RPMI8226 (cell line): ENCODE data around the gene ZBTB21.
A peak's percentile ranks its signal among the peaks of the same experiment; 100 is the strongest.

Experiments used
- DNase-seq: peaks from one replicate; pipeline ENCODE4 v3.0.0-alpha.2; 2015

ZBTB21 gene

DNA sequence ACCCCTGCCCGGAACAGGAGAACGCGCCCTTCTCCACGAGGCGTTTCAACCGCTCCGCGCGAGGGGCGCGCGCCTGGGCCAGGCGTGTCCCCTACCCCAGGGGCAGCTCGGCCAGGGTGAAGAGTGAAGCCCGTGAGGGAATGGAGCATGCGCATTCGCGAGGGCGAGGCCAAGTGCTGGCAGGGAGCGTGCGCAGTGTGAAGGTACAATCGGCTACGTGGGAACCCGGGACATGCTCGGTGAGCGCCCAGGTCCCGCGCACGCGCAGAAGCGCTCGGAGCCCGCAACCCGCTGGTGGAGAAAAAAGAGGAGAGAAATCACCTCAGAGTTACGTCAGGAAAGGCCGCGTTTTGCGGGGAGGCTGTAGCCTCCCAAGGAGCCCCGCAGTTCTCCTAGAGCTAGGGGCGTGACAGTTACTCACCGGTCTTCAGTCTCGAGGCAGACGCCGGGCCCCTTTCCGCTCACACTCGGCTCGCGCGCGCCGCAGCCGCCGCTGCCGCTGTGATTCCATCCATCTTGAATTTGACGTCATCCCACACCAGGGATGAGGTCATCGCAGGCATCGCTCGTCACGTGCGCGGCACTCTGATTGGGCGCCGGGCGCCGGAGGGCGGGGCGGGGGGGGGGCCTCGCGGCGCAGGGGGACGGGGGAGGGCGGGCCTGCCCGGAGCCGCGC is at the start of gene ZBTB21:
TSS of gene ZBTB21 (minus strand) at position 530 of the 676 bp plus-strand sequence. CDS start 16,265 bp downstream, outside the sequence.
- peak; percentile 99 for DNase-seq

DNA sequence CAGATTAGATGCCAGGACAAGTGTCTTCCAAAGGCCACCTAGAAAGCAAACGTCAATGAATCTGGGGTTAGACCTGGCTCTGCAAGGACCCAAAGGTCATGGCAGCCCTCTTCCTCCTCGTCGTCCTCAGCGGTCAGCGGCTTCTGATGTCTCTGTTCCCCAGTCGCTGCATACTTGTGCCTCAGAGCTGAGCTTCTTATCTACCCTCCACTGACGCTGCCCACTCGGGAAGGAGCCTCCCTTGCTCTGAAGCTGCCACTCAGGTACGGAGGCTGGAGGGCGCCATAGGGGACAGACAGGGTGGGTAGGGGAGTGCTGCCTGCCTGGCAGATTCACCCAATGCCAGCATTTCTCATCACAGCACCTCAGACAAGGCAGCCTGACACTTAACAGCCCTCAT is 49.6 kb upstream of the ZBTB21 start:
- no peak for DNase-seq

GRCh38 chr21:42059141-42059540 is 49.0 kb upstream of the ZBTB21 start:
- no peak for DNase-seq

DNA sequence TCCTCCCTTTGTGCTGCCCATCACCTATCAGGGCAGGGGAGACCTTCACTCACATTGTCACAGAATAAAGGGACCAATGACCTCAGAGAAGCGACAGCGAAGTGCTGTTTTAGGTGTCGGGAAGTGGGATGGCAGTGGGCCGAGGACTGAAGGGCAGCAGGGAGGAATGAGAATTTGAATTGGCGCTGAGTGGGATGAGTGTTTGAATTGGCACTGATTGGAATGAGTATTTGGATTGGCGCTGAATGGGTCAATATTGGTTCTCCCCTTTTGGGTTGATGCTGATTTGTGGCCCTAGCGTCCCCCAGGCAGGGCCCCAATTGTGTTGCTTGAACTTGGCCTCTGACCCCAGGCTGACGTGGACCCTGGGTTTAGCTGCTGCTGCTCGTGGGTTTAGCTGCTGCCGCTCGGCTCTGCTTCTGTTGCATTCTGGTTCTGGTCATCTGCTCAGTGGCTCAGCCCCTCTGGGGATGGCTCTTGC is 48.5 kb upstream of the ZBTB21 start:
- no peak for DNase-seq

- DNase-seq = no peak
These were observed 47.8 kb upstream of the ZBTB21 start for GRCh38 chr21:42057851-42058437.

DNA sequence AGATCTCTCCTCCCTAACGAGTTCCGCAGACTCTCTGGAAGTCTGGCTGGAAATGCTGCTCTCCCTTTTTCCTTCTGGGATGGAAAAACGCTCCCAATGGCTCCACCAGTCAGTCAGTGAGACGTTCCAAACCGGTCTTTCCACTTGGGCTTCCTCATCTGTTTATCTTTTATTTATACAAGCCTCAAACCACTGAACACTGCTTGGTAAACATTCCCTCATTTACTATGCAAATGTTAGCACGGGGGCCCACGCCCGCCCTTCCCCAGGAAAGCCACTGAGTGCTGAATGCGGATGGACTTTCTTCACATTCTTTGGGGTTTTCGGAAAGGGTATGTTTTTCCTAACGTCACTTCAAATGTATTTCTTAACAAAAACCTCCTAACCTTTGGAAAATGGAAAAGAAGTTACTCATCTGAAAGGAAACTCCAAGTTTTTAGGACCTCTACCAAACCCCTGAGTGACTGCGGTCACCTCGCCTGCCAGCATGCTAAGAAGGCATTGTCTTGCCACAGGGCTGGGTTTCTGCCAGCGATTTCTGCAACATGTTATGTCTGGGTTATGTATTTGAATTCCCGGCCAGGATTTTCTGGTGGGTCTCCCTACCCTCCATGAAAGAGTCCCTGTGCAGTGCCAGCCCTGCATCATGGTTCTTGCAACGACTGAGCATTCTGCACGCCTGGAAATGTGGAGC is 47.0 kb upstream of the ZBTB21 start:
- DNase-seq = no peak

DNA sequence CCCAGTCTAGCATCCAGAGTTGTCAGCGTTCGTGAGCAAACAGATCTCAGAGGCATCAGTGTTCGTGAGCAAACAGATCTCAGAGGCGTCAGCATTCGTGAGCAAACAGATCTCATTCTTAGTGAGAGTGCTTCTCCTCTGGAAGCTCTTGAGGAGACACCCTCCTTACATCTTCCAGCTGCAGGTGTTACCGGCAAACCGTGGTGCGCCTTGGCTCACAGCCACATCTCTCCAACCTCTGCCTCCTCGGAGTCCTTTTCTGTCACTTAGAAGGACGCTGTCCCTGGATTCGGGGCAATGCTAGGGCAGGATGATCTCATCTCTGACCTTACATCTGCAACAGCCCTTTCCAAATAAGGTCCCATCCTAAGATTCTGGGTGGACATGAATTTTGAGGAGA is 46.3 kb upstream of the ZBTB21 start:
- no peak for DNase-seq

GRCh38 chr21:42055425-42055824 is 45.3 kb upstream of the ZBTB21 start:
- DNase-seq = no peak

- DNase-seq = no peak
These were observed 41.6 kb upstream of the ZBTB21 start for GRCh38 chr21:42051788-42052187.

- no peak for DNase-seq
These were observed 39.6 kb upstream of the ZBTB21 start for GRCh38 chr21:42049578-42050430.

- no peak for DNase-seq
These were observed 38.9 kb upstream of the ZBTB21 start for GRCh38 chr21:42048870-42049577.

- DNase-seq = peak; percentile 36
These were observed 37.9 kb upstream of the ZBTB21 start for GRCh38 chr21:42047821-42048613.

- no peak for DNase-seq
These were observed 34.8 kb upstream of the ZBTB21 start for GRCh38 chr21:42044871-42045495.

GRCh38 chr21:42043961-42044360 is 33.8 kb upstream of the ZBTB21 start:
- no peak for DNase-seq

- no peak for DNase-seq
These were observed 33.2 kb upstream of the ZBTB21 start for GRCh38 chr21:42043201-42043895.

DNA sequence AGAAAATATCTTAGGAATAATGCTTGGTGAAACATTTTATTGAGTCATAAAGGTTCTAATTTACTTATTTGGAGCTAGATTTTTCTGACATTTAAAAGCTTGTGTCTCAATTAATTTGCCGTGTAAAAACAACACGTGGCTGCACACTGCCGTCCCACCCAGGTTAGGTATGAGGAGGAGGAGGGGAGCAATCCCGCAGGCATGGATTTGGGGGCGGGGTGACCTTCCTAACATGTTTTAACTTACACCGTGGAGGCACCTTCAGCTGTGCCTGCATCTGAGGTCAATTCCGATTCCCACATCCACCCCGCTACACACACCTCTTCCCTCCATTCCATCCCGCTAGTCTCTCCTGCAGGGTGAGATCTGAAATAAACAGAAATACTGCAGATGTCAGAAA is 32.5 kb upstream of the ZBTB21 start:
- no peak for DNase-seq

DNA sequence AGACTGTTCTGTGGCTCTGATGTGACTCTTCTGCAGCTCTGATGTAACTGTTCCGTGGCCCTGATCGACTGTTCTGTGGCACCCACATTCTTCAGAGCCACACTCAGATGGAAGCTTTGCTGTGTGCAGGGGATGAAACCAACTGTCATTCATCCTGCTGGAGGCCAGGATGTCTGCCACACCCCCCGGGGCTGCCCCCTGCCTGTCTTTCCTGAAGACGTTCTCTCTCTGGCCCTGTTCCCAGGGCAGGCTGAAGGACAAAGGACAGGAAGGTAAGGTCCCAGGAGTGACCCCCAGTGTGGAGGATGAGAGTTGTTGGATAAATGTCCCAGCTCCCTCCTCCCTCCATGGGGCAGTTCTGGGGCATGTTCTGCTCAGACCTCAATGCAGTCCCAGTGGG is 31.6 kb upstream of the ZBTB21 start:
- DNase-seq = no peak

GRCh38 chr21:42041246-42041645 is 31.1 kb upstream of the ZBTB21 start:
- no peak for DNase-seq

DNA sequence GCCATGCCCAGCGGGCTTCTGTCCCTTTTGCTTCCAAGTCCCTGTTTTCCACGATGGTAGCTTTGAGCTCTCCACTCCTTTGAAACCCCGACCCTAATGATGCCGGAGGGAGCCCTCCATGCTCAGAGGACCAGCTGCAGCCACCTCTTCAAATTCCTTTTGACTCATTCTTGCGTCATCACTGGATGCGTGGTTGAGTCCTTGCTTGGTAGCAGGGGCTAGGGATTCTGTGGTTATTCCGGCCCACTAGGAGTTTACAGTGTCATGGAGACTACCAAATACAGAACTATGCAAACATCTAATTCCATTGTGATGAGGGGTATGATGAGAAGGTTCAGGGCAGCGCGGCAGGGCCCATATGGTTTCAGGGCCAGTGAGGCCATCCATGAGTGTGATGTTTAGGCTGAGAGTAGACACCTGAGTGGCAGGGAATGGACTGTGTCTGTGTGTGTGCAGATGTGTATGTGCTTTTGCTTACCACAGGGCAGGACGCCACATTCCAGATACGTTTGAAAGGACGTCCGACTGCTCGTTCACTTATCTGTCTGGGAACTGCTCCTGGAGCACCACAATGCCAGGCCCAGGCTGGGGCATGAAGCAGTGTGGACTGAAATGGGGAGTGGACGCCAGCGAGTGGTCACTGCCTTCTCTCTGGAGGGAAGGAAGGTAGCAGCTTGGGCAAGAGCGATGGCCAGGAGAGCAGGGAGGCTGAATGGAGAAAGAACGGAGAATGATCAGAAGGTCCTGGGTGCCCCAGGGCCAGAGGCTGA is 30.4 kb upstream of the ZBTB21 start:
- no peak for DNase-seq

GRCh38 chr21:42039911-42040351 is 29.8 kb upstream of the ZBTB21 start:
- DNase-seq = no peak
